Anterior cingulate cortex (tissue), 58 donors: Measurements from ENCODE around the gene CPVL.

Experiments
- DNase-seq, 58 donors: peaks; one replicate each; lab custom pipeline; 2025; lab: John Stamatoyannopoulos, UW

CPVL gene

GRCh38 chr7:28956608-28957063 lies 189.7 kb downstream of the CPVL start:
- DNase-seq = peak in 40 of 58 donors; percentile 19 to 74 (median 38)

- DNase-seq = peak in 44 of 58 donors; percentile 10 to 74 (median 38)
These were observed 190.4 kb downstream of the CPVL start for GRCh38 chr7:28955718-28956607.

- no peak for DNase-seq
These were observed 191.0 kb downstream of the CPVL start for GRCh38 chr7:28955356-28955717.

- peak in 3 of 58 donors; percentile 8 to 46 (median 40) for DNase-seq
These were observed 191.4 kb downstream of the CPVL start for GRCh38 chr7:28954946-28955345.

- no peak for DNase-seq
These were observed 191.9 kb downstream of the CPVL start for GRCh38 chr7:28954471-28954870.

DNA sequence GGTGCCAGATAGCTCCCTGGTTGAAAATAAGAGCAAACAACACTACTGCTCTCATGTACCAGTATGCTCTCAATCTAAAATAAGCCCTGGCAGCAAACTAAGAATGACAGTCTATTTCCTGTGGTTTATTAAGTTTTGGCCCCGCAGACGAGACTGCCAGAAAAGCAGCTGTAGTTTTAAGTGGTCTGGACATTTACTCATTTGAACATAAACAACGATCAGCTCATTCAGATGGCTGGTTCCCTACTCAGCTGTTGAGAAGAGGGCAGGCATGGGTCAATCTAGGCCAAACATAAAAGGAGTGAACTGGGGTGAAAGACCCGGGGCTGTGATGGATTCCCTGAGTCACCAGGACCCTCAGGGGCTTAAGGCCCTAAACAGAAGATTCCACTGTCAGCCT lies 192.7 kb downstream of the CPVL start:
- no peak for DNase-seq
